ENCODE results near the gene PKP1.

PKP1 gene

GRCh38 chr1:201253906-201254624 is 29.2 kb upstream of the PKP1 start:
- ATAC-seq = peak; percentile 8
- TF ChIP-seq ZFP30 (CRISPR knock-in tag; IDR thresholded peaks at IDR 0.05) (no peak), OSR1 (CRISPR knock-in tag; IDR thresholded peaks at IDR 0.05) (no peak), POU6F1 (CRISPR knock-in tag; IDR thresholded peaks at IDR 0.05; ENCODE audit: borderline replicate concordance, low read depth) (no peak), ZNF565 (CRISPR knock-in tag; conservative IDR thresholded peaks at IDR 0.05; ENCODE audit: low read depth) (no peak), RARB (CRISPR knock-in tag; IDR thresholded peaks at IDR 0.05) (no peak), TOX (CRISPR knock-in tag; IDR thresholded peaks at IDR 0.05; ENCODE audit: borderline replicate concordance) (no peak), ESRRG (CRISPR knock-in tag; IDR thresholded peaks at IDR 0.05) (no peak), BACH2 (CRISPR knock-in tag; IDR thresholded peaks at IDR 0.05; ENCODE audit: borderline replicate concordance) (no peak), ARNTL (CRISPR knock-in tag; IDR thresholded peaks at IDR 0.05; ENCODE audit: borderline replicate concordance, low read depth) (no peak), CREB5 (CRISPR knock-in tag; IDR thresholded peaks at IDR 0.05; ENCODE audit: low read depth) (no peak), ZFP3 (CRISPR knock-in tag; IDR thresholded peaks at IDR 0.05) (no peak), PATZ1 (CRISPR knock-in tag; IDR thresholded peaks at IDR 0.05; ENCODE audit: borderline replicate concordance) (no peak), CSRNP3 (CRISPR knock-in tag; IDR thresholded peaks at IDR 0.05) (no peak), SNAI2 (CRISPR knock-in tag; IDR thresholded peaks at IDR 0.05) (no peak), CSDC2 (CRISPR knock-in tag; IDR thresholded peaks at IDR 0.05) (no peak), PPARA (CRISPR knock-in tag; IDR thresholded peaks at IDR 0.05; ENCODE audit: borderline replicate concordance) (no peak)

GRCh38 chr1:201254625-201255478 is 28.5 kb upstream of the PKP1 start:
- no peak for TF ChIP-seq ZFP30 (CRISPR knock-in tag; IDR thresholded peaks at IDR 0.05)
- no peak for TF ChIP-seq CREB5 (CRISPR knock-in tag; IDR thresholded peaks at IDR 0.05; ENCODE audit: low read depth)
- no peak for TF ChIP-seq ZNF8 (CRISPR knock-in tag; IDR thresholded peaks at IDR 0.05)
- TF ChIP-seq ESRRG (CRISPR knock-in tag; IDR thresholded peaks at IDR 0.05) = no peak
- TF ChIP-seq ARNTL (CRISPR knock-in tag; IDR thresholded peaks at IDR 0.05; ENCODE audit: borderline replicate concordance, low read depth) = no peak
- TF ChIP-seq PATZ1 (CRISPR knock-in tag; IDR thresholded peaks at IDR 0.05; ENCODE audit: borderline replicate concordance) = no peak
- no peak for TF ChIP-seq ZFP3 (CRISPR knock-in tag; IDR thresholded peaks at IDR 0.05)
- no peak for TF ChIP-seq TOX (CRISPR knock-in tag; IDR thresholded peaks at IDR 0.05; ENCODE audit: borderline replicate concordance)
- no peak for TF ChIP-seq RARB (CRISPR knock-in tag; IDR thresholded peaks at IDR 0.05)
- no peak for TF ChIP-seq GLIS3 (CRISPR knock-in tag; IDR thresholded peaks at IDR 0.05)
- no peak for TF ChIP-seq ZNF70 (CRISPR knock-in tag; IDR thresholded peaks at IDR 0.05)
- no peak for TF ChIP-seq CSRNP3 (CRISPR knock-in tag; IDR thresholded peaks at IDR 0.05)
- no peak for TF ChIP-seq PPARA (CRISPR knock-in tag; IDR thresholded peaks at IDR 0.05; ENCODE audit: borderline replicate concordance)
- TF ChIP-seq ISL1 (CRISPR knock-in tag; IDR thresholded peaks at IDR 0.05) = no peak
- TF ChIP-seq OSR1 (CRISPR knock-in tag; IDR thresholded peaks at IDR 0.05) = no peak
- peak; percentile 92 for ATAC-seq

Measured in SK-N-SH treated with all-trans-retinoic acid at 6 μM for 48 hours (cell line).